Thoracic aorta (tissue), 2 donors: ENCODE data around the gene MUC22. TPM values are rescaled to one million over a fixed set of nuclear protein-coding genes. Genes with fewer than 3 reads are reported as not detected.

Experiments
- ATAC-seq: fragments of 150-250 bp; one replicate; pipeline ENCODE4 v1.8.0; 2017; ENCODE audit warnings: low read depth; ENCODE audit not compliant: insufficient number of reproducible peaks, low FRiP score
- DNase-seq: peaks from one replicate; pipeline ENCODE4 v3.0.0-alpha.2; 2020; ENCODE audit warnings: low spot score
- H3K27ac ChIP-seq, 2 donors: fragments of 200-600 bp; sonication (generic); 1 replicate in 1 of 2; 2 replicates in 1 of 2; pipeline ENCODE4 v1.5.1; 2016; ENCODE audit warnings: mild to moderate bottlenecking in 2 of 2, moderate library complexity in 2 of 2
- H3K27me3 ChIP-seq: fragments of 200-600 bp; sonication (generic); replicated peaks from 2 replicates; pipeline ENCODE4 v1.6.0; 2016; ENCODE audit warnings: mild to moderate bottlenecking; ENCODE audit not compliant: insufficient read depth
- H3K36me3 ChIP-seq: fragments of 200-600 bp; sonication (generic); one replicate; pipeline ENCODE4 v1.5.1; 2016
- H3K4me1 ChIP-seq, 2 donors: fragments of 200-600 bp; sonication (generic); 1 replicate in 1 of 2; 2 replicates in 1 of 2; pipeline versions ENCODE4 v1.5.1 to v1.6.0; 2016; ENCODE audit warnings: low read depth in 2 of 2, mild to moderate bottlenecking in 1 of 2; ENCODE audit not compliant: control insufficient read depth in 1 of 2
- H3K4me3 ChIP-seq: fragments of 200-600 bp; sonication (generic); 2 replicates; pipeline ENCODE4 v1.5.1; 2016; ENCODE audit warnings: mild to moderate bottlenecking
- H3K9me3 ChIP-seq: fragments of 200-600 bp; sonication (generic); 2 replicates; pipeline ENCODE4 v1.5.1; 2016
- CTCF ChIP-seq: fragments of 200-600 bp; sonication (generic); IDR thresholded peaks from one replicate; pipeline ENCODE4 v1.5.1; 2019; ENCODE audit warnings: antibody characterized with exemption
- total RNA-seq, 2 donors: library from RNA; depleted of rRNA; stranded (reverse); fragments of >200 nt; gene quantifications; one replicate each; pipeline versions ENCODE4 v1.1.0 to v1.2.3, GENCODE V29; 2016

MUC22 gene
- total RNA-seq = not detected

DNA sequence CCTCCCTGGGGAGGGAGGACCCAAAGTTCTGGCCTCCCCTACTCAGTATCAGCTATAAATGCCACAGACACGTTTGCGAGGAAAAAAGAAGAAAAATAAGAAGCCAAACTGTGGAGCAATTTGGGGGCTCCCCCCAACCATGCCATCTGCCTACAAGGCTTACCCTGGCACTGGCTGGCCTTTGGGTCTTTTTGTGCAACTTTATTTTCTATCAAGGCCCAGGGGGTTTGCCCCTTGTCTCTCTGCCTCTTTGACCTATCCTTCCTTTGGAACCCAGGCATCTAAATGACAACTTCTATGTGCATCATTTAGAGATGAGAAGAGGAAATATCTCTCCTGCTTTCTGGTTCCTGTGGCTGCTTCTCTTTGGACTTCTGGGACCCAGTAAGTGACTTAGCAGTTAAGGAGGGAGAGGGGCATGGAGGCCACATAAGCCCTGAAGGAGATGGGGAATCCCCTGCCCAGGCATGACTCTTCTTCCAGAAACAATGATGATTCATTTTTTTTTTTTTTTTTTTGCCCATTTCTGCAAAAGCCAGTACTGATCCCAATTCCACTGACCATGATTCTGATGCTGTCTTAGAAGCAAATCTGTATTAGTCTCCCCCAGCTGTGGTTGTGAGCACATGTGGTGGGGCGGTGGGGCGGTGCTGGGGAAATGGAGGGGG, at the start of gene MUC22:
TSS of gene MUC22 (plus strand) at position 82 of the 668 bp plus-strand sequence. CDS start at position 315, 233 bp downstream.
- no peaks in the 10 kb centered on the region for H3K4me1 ChIP-seq
- H3K27me3 ChIP-seq = no peaks in the 10 kb centered on the region
- no peaks in the 10 kb centered on the region for H3K36me3 ChIP-seq
- DNase-seq = no peak
- no peak within 1 kb of the TSS for H3K27ac ChIP-seq
- peaks cover 3% of the 10 kb centered on the region for H3K9me3 ChIP-seq
- no peak for TF ChIP-seq CTCF
- no peak within 1 kb of the TSS for H3K4me3 ChIP-seq
- ATAC-seq = no peak

DNA sequence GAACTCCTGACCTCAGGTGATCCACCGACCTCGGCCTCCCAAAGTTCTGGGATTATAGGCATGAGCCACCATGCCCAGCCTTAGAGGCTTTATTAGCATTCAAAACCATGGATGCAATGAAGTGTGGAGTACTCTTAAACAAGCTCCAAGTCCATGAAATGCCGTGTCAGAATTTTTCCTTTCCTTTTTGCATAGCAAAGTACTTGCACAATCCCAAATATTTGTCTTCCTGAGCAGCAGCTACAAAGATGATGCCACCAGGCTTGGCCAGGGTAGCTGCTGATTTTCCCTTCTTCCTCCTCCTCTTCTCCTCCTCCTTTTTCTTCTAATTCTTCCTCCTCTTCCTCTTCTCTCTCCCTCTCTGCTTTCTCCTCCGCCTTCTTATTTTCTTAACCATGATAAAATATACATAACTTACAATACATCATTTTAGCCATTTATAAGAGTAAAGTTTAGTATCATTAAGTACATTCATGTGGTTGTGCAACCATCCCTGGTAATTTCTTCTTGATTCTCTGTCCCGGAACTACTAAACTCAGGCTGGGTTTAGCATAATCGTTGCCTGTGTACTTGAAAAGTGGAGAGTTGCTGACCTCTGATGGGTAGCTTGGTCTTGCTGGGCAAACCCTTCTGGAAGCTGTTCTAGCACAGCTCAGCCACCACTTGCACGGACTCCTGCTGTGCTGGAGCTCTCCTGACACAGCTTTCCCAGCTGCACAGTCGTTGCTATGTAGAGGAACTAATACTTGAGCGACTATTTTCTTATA, 49.2 kb upstream of the MUC22 start:
- H3K36me3 ChIP-seq = no peaks in the 10 kb centered on the region
- no peak for ATAC-seq
- H3K27me3 ChIP-seq = no peaks in the 10 kb centered on the region
- H3K4me1 ChIP-seq = no peaks in the 10 kb centered on the region
- no peak overlapping the region for H3K4me3 ChIP-seq
- DNase-seq = no peak
- no peak for TF ChIP-seq CTCF
- H3K9me3 ChIP-seq = no peaks in the 10 kb centered on the region
- no peak overlapping the region for H3K27ac ChIP-seq

- no peaks in the 10 kb centered on the region for H3K27me3 ChIP-seq
- H3K27ac ChIP-seq = no peak overlapping the region
- ATAC-seq (no peak), DNase-seq (no peak)
- no peaks in the 10 kb centered on the region for H3K4me1 ChIP-seq
- no peaks in the 10 kb centered on the region for H3K9me3 ChIP-seq
- no peak overlapping the region for H3K4me3 ChIP-seq
- TF ChIP-seq CTCF = no peak
- H3K36me3 ChIP-seq = no peaks in the 10 kb centered on the region
These were observed 47.6 kb upstream of the MUC22 start for GRCh38 chr6:30962716-30963115.

GRCh38 chr6:30963641-30964040, 46.6 kb upstream of the MUC22 start:
- Histone ChIP-seq H3K36me3 (no peaks in the 10 kb centered on the region), H3K4me3 (no peak overlapping the region), H3K9me3 (no peaks in the 10 kb centered on the region), H3K4me1 (no peaks in the 10 kb centered on the region), H3K27ac (no peak overlapping the region), H3K27me3 (no peaks in the 10 kb centered on the region)
- DNase-seq (no peak), ATAC-seq (no peak)
- no peak for TF ChIP-seq CTCF

DNA sequence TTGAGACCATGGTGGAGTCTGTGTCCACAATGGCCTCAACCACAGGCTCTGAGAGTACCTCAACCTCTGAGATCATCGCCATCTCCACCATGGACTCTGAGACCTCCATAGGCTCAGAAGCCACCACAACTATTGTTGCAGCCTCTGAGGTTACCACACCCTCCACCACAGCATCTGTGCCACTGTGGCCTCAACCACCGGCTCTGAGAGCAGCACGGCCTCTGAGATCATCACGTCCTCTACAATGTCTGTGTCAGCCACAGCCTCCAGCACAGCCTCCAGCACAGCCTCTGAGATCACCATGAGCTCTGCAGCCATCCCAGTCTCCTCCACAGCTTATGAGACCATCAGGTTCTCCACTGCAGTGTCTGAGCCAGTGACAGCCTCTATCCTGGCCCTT, 46.2 kb upstream of the MUC22 start:
- DNase-seq = no peak

More for the DNA sequence above, 46.2 kb upstream of the MUC22 start:
- Histone ChIP-seq H3K4me1 (no peaks in the 10 kb centered on the region), H3K4me3 (no peak overlapping the region), H3K27me3 (no peaks in the 10 kb centered on the region), H3K27ac (no peak overlapping the region), H3K36me3 (no peaks in the 10 kb centered on the region), H3K9me3 (no peaks in the 10 kb centered on the region)
- ATAC-seq = no peak
- no peak for TF ChIP-seq CTCF
